Neutrophil (primary cell): ENCODE measurements around the gene KRTAP10-8.

Experiments used
- H3K27ac ChIP-seq: fragments of 200-600 bp; sonication (generic); 2 replicates; pipeline ENCODE4 v1.5.1; 2016; ENCODE audit warnings: mild to moderate bottlenecking, moderate library complexity
- H3K27me3 ChIP-seq: fragments of 200-600 bp; sonication (generic); 2 replicates; pipeline ENCODE4 v1.6.0; 2016; ENCODE audit warnings: mild to moderate bottlenecking
- H3K36me3 ChIP-seq: fragments of 200-600 bp; sonication (generic); 2 replicates; pipeline ENCODE4 v1.5.1; 2017
- H3K4me1 ChIP-seq, 2 experiments: fragments of 200-600 bp in 1 of 2; sonication (generic) in 1 of 2; 1 replicate in 1 of 2; 2 replicates in 1 of 2; pipeline versions ENCODE4 v1.5.1 to v1.6.1; 2013 to 2016; ENCODE audit warnings: low read depth in 1 of 2, low read length in 1 of 2, mild to moderate bottlenecking in 1 of 2, moderate library complexity in 1 of 2; ENCODE audit not compliant: control insufficient read depth in 1 of 2, insufficient read depth in 1 of 2
- H3K4me3 ChIP-seq, 2 experiments: fragments of 200-600 bp in 1 of 2; sonication (generic) in 1 of 2; 1 replicate in 1 of 2; 2 replicates in 1 of 2; pipeline ENCODE4 v1.5.1; 2013 to 2016; ENCODE audit warnings: low read depth in 1 of 2, low read length in 1 of 2, mild to moderate bottlenecking in 1 of 2, moderate library complexity in 1 of 2
- H3K9me3 ChIP-seq: fragments of 200-600 bp; sonication (generic); 2 replicates; pipeline ENCODE4 v1.5.1; 2016
- CTCF ChIP-seq: fragments of 200-600 bp; sonication (generic); IDR thresholded peaks from 2 replicates; pipeline ENCODE4 v1.5.1; 2016; ENCODE audit warnings: antibody characterized with exemption

Gene KRTAP10-8

GRCh38 chr21:44649521-44650100 lies 37.7 kb downstream of the KRTAP10-8 start:
- no peaks in the 10 kb centered on the region for H3K36me3 ChIP-seq
- H3K4me3 ChIP-seq, result no peak overlapping the region
- TF ChIP-seq CTCF, result no peak
- H3K9me3 ChIP-seq, result no peaks in the 10 kb centered on the region
- no peaks in the 10 kb centered on the region for H3K4me1 ChIP-seq
- H3K27me3 ChIP-seq, result peaks cover 17% of the 10 kb centered on the region
- no peak overlapping the region for H3K27ac ChIP-seq

GRCh38 chr21:44650265-44650972 lies 38.5 kb downstream of the KRTAP10-8 start:
- Histone ChIP-seq H3K27ac (no peak overlapping the region), H3K27me3 (peaks cover 17% of the 10 kb centered on the region), H3K36me3 (no peaks in the 10 kb centered on the region), H3K9me3 (no peaks in the 10 kb centered on the region), H3K4me1 (no peaks in the 10 kb centered on the region), H3K4me3 (no peak overlapping the region)
- no peak for TF ChIP-seq CTCF

- TF ChIP-seq CTCF, result no peak
These were observed 39.2 kb downstream of the KRTAP10-8 start for GRCh38 chr21:44650973-44651675.

DNA sequence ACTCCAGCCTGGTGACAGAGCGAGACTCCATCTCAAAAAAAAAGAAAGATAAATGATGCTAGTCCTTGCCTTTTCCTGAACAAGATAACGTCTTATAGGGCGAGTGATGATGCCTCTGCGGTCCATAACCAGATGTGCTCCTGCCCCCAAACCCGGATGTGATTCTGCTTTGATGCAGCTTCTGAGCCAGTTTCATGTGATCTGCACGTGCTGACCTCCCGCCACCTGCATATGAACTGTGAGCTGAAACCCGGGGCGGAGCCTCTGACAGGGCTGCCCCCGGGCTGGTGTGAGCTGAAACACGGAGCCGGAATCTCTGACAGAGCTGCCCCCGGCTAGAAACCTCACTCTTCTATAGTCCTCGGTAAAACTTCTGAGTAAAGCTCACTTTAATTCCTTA lies 41.2 kb downstream of the KRTAP10-8 start:
- Histone ChIP-seq H3K9me3 (peaks cover 3% of the 10 kb centered on the region), H3K27me3 (no peaks in the 10 kb centered on the region)

More at GRCh38 chr21:44650973-44651675, 39.2 kb downstream of the KRTAP10-8 start:
- Histone ChIP-seq H3K36me3 (no peaks in the 10 kb centered on the region), H3K4me3 (no peak overlapping the region), H3K27ac (no peak overlapping the region), H3K4me1 (no peaks in the 10 kb centered on the region), H3K27me3 (peaks cover 17% of the 10 kb centered on the region), H3K9me3 (no peaks in the 10 kb centered on the region)

More for the DNA sequence above, 41.2 kb downstream of the KRTAP10-8 start:
- Histone ChIP-seq H3K36me3 (no peaks in the 10 kb centered on the region), H3K4me3 (no peak overlapping the region), H3K27ac (no peak overlapping the region), H3K4me1 (peaks cover 0 to 5% of the 10 kb centered on the region in 2 experiments)
- TF ChIP-seq CTCF, result no peak
